Neutrophil (primary cell): ENCODE measurements around the gene TRIP10.
"Not testable (repeated sequence)": the region's sequence is repeated elsewhere in the genome, so short reads cannot be mapped to it uniquely, and the experiment has no call there.

ENCODE experiments used
- H3K27ac ChIP-seq: fragments of 200-600 bp; sonication (generic); 2 replicates; pipeline ENCODE4 v1.5.1; 2016; ENCODE audit warnings: mild to moderate bottlenecking, moderate library complexity
- H3K27me3 ChIP-seq: fragments of 200-600 bp; sonication (generic); 2 replicates; pipeline ENCODE4 v1.6.0; 2016; ENCODE audit warnings: mild to moderate bottlenecking
- H3K36me3 ChIP-seq: fragments of 200-600 bp; sonication (generic); 2 replicates; pipeline ENCODE4 v1.5.1; 2017
- H3K4me1 ChIP-seq, 2 experiments: fragments of 200-600 bp in 1 of 2; sonication (generic) in 1 of 2; 1 replicate in 1 of 2; 2 replicates in 1 of 2; pipeline versions ENCODE4 v1.5.1 to v1.6.1; 2013 to 2016; ENCODE audit warnings: low read depth in 1 of 2, low read length in 1 of 2, mild to moderate bottlenecking in 1 of 2, moderate library complexity in 1 of 2; ENCODE audit not compliant: control insufficient read depth in 1 of 2, insufficient read depth in 1 of 2
- H3K4me3 ChIP-seq, 2 experiments: fragments of 200-600 bp in 1 of 2; sonication (generic) in 1 of 2; 1 replicate in 1 of 2; 2 replicates in 1 of 2; pipeline ENCODE4 v1.5.1; 2013 to 2016; ENCODE audit warnings: low read depth in 1 of 2, low read length in 1 of 2, mild to moderate bottlenecking in 1 of 2, moderate library complexity in 1 of 2
- H3K9me3 ChIP-seq: fragments of 200-600 bp; sonication (generic); 2 replicates; pipeline ENCODE4 v1.5.1; 2016
- TF ChIP-seq, protein P1 (sequence below): fragments of 200-600 bp; sonication (generic); IDR thresholded peaks from 2 replicates; pipeline ENCODE4 v1.5.1; 2016; ENCODE audit warnings: antibody characterized with exemption

Gene TRIP10

DNA sequence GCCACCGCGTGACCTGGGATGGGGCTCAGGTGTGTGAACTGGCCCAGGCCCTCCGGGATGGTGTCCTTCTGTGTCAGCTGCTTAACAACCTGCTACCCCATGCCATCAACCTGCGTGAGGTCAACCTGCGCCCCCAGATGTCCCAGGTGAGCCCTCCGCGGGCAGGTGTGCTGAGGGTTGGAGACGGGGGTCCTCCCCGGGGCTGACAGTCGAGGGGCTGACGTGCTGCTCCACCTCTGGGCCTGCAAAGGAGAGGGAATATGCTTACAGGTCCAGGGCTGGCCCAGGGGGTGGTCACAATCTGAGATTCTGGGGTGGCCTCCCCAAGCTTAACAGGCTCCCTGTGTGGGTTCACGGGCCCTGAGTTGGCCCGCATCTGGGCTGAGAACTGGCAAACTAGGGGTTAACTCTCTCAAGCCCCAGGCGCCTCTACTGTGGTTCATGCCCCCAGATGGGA, 33.4 kb downstream of the TRIP10 start:
- TF ChIP-seq, protein P1, sequence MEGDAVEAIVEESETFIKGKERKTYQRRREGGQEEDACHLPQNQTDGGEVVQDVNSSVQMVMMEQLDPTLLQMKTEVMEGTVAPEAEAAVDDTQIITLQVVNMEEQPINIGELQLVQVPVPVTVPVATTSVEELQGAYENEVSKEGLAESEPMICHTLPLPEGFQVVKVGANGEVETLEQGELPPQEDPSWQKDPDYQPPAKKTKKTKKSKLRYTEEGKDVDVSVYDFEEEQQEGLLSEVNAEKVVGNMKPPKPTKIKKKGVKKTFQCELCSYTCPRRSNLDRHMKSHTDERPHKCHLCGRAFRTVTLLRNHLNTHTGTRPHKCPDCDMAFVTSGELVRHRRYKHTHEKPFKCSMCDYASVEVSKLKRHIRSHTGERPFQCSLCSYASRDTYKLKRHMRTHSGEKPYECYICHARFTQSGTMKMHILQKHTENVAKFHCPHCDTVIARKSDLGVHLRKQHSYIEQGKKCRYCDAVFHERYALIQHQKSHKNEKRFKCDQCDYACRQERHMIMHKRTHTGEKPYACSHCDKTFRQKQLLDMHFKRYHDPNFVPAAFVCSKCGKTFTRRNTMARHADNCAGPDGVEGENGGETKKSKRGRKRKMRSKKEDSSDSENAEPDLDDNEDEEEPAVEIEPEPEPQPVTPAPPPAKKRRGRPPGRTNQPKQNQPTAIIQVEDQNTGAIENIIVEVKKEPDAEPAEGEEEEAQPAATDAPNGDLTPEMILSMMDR, result no peak
- H3K27ac ChIP-seq, result peak overlapping the region; percentile 95
- H3K36me3 ChIP-seq, result peaks cover 22% of the 10 kb centered on the region
- no peaks in the 10 kb centered on the region for H3K9me3 ChIP-seq
- H3K27me3 ChIP-seq, result no peaks in the 10 kb centered on the region
- peak overlapping the region; percentile 99 to 100 for H3K4me3 ChIP-seq
- peaks cover 68 to 75% of the 10 kb centered on the region in 2 experiments for H3K4me1 ChIP-seq

DNA sequence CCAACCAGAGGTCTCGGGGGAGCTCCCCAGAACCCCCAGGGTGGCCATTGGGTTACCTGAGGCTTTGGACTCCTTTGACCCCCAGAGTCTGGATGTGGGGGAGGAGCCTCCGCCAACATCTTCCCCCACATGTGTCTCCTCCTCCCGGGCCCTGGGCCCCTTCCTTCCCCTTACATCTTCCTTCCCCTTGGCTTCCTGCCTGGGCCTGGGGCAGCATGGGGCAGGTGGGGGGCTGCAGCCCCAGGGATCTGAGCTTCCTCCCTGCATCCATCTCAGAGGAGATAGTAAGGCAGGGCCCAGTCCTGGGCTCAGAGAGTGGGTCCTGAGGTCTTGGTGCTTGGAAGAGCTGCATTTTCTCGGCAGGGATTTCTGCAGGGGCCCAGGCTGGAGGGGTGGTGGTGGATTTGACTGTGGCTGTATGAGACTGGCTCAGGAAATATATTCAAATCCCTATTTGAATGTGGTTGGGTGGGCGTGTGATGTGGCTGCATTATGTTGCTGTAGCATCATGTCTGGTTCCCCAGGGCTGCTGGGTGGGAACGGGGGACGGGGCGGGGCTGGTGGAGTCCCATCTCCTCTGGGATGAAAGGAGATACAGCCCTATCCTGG, 33.9 kb downstream of the TRIP10 start:
- H3K27ac ChIP-seq, result peak overlapping the region; percentile 95
- no peaks in the 10 kb centered on the region for H3K27me3 ChIP-seq

DNA sequence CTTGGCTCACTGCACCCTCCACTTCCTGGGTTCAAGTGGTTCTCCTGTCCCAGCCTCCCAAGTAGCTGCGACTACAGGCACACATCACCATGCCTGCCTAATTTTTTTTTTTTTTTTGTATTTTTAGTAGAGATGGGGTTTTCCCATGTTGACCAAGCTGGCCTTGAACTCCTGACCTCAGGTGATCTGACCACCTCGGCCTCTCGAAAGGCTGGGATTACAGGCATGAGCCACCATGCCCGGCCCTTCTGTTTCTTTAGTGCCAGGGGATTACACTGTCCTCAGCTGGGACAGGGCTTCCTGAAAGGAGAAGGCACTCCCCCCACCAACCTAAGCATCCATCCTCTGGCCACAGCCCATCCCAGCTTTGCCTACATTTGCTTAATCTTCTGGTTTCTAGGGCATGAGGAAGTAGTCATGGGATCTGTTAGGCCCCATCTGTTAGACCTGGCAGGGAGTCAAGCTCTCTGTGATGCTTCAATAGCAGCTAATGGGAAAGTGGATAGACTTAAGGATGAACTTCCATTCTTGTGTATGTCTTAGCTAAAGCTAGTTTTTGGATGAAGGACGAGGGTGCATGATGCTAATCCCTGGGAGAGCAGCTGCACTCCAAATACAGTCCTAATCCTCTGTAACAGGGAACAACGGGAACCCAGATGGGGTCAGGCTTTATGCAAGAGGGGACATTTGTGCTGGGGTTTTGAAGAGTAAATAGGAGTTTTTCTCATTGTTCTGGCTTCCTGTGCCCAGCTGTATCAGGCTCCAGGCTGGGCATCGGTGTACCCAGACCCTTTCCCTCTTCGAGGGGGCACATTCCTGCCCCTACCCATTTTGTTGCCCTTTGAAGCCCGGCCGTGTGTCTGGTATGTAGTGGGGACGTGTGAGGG, 35.6 kb downstream of the TRIP10 start:
- H3K27ac ChIP-seq, result peak overlapping the region; percentile 95
- H3K9me3 ChIP-seq, result no peaks in the 10 kb centered on the region
- peaks cover 25% of the 10 kb centered on the region for H3K36me3 ChIP-seq
- peaks cover 58 to 62% of the 10 kb centered on the region in 2 experiments for H3K4me1 ChIP-seq
- no peaks in the 10 kb centered on the region for H3K27me3 ChIP-seq
- H3K4me3 ChIP-seq, result peak overlapping the region; percentile 99 to 100
- TF ChIP-seq, protein P1, result no peak

More for the DNA sequence above, 33.9 kb downstream of the TRIP10 start:
- peaks cover 25% of the 10 kb centered on the region for H3K36me3 ChIP-seq
- TF ChIP-seq, protein P1, result no peak
- peaks cover 68 to 75% of the 10 kb centered on the region in 2 experiments for H3K4me1 ChIP-seq
- H3K9me3 ChIP-seq, result no peaks in the 10 kb centered on the region
- peak overlapping the region; percentile 99 to 100 for H3K4me3 ChIP-seq

DNA sequence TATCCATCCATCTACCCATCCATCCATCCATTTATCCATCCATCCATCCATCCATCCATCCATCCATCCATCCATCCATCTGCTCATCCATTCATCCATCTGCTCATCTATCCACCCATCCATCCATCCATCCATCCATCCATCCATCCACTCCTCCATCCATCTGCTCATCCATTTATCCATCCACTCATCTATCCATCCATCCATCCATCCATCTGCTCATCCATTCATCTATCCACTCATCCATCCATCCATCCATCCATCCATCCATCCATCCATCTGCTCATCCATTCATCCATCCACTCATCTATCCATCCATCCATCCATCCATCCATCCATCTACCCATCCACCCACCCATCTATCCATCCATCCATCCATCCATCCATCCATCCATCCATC, 36.6 kb downstream of the TRIP10 start:
- H3K27ac ChIP-seq, H3K4me3 ChIP-seq, H3K9me3 ChIP-seq, H3K27me3 ChIP-seq: not testable (repeated sequence)
- Histone ChIP-seq H3K36me3 (peaks cover 31% of the 10 kb centered on the region), H3K4me1 (peaks cover 56 to 58% of the 10 kb centered on the region in 2 experiments)

DNA sequence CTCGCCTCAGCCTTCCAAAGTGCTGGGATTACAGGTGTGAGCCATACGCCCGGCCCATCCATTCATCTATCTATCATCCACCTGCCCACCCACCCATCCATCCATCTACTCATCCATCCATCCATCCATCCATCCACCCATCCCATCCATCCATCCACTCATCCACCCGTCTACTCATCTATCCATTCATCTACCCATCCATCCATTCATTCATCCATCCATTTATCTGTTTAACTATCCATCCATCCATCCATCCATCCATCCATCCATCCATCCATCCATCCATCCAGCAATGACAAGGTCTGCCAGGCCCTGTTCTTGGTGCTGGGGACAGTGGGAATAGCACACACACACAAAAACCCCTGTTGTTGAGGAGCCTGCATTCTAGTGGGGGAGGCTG, 37.5 kb downstream of the TRIP10 start:
- peaks cover 56 to 57% of the 10 kb centered on the region in 2 experiments for H3K4me1 ChIP-seq
- peak overlapping the region; percentile 67 for H3K27ac ChIP-seq
- H3K4me3 ChIP-seq, result no peak overlapping the region
- H3K36me3 ChIP-seq, result peaks cover 38% of the 10 kb centered on the region
- H3K9me3 ChIP-seq, result no peaks in the 10 kb centered on the region
- TF ChIP-seq, protein P1, result no peak
- no peaks in the 10 kb centered on the region for H3K27me3 ChIP-seq

DNA sequence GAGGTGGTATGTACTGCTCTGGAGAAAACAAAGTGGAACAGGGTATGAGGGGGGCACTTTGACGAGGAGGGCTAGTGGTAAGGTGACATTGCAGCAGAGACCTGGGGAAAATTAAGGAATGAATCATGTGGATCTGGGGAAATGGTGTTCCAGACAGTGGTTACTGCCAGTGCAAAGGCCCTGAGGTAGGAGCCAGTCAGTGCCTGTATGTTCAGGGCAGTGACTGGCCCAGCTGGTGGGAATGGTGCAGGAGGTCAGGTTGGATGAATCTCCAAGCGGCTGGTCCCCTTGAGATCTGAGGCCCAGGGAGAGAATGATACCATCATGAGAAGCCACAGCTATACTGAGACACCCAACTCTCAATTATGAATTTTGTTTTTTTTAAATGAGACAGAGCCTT, 38.0 kb downstream of the TRIP10 start:
- H3K36me3 ChIP-seq, result peaks cover 43% of the 10 kb centered on the region
- H3K27ac ChIP-seq, result peak overlapping the region; percentile 67
- H3K4me3 ChIP-seq, result no peak overlapping the region
- no peaks in the 10 kb centered on the region for H3K9me3 ChIP-seq
- no peaks in the 10 kb centered on the region for H3K27me3 ChIP-seq
- H3K4me1 ChIP-seq, result peaks cover 52 to 54% of the 10 kb centered on the region in 2 experiments
- TF ChIP-seq, protein P1, result no peak
